H9 (cell line): ENCODE results near the gene LIMS1. TPM values are rescaled to one million over a fixed set of nuclear protein-coding genes. Genes with fewer than 3 reads are reported as not detected.
"Not testable (repeated sequence)": the region's sequence is repeated elsewhere in the genome, so short reads cannot be mapped to it uniquely, and the experiment has no call there.

Source experiments
- DNase-seq: peaks from one replicate; pipeline ENCODE4 v3.0.0-alpha.2; 2017
- H2AFZ ChIP-seq: one replicate; pipeline ENCODE4 v1.6.1; 2013; ENCODE audit warnings: mild to moderate bottlenecking, low read length, control low read depth, moderate library complexity
- H2AK5ac ChIP-seq: 2 replicates; pipeline ENCODE4 v1.6.1; 2013; ENCODE audit warnings: low read length, control low read depth, mixed read lengths; ENCODE audit not compliant: insufficient read length
- H2BK120ac ChIP-seq: one replicate; pipeline ENCODE4 v1.6.1; 2013; ENCODE audit warnings: low read depth, mild to moderate bottlenecking, low read length, control low read depth, inconsistent platforms; ENCODE audit not compliant: poor library complexity, severe bottlenecking
- H2BK12ac ChIP-seq: 2 replicates; pipeline ENCODE4 v1.6.1; 2013; ENCODE audit warnings: low read length, control low read depth, mixed read lengths, low read depth; ENCODE audit not compliant: insufficient read length
- H2BK15ac ChIP-seq: 2 replicates; pipeline ENCODE4 v1.6.1; 2013; ENCODE audit warnings: low read depth, low read length, control low read depth
- H2BK20ac ChIP-seq: one replicate; pipeline ENCODE4 v1.6.1; 2013; ENCODE audit warnings: low read depth, mild to moderate bottlenecking, low read length, control low read depth, inconsistent platforms; ENCODE audit not compliant: poor library complexity, severe bottlenecking
- H2BK5ac ChIP-seq: 2 replicates; pipeline ENCODE4 v1.6.1; 2013; ENCODE audit warnings: low read length, control low read depth, mixed read lengths; ENCODE audit not compliant: insufficient read length
- H3K14ac ChIP-seq: 2 replicates; pipeline ENCODE4 v1.6.1; 2013; ENCODE audit warnings: low read length, control low read depth; ENCODE audit not compliant: insufficient read depth
- H3K18ac ChIP-seq: 2 replicates; pipeline ENCODE4 v1.6.1; 2013; ENCODE audit warnings: low read depth, mild to moderate bottlenecking, mixed read lengths, low read length, control low read depth; ENCODE audit not compliant: insufficient read length
- H3K23ac ChIP-seq: 2 replicates; pipeline ENCODE4 v1.6.1; 2013; ENCODE audit warnings: low read length, control low read depth, mixed read lengths, low read depth; ENCODE audit not compliant: insufficient read length
- H3K23me2 ChIP-seq: 2 replicates; pipeline ENCODE4 v1.6.1; 2013; ENCODE audit warnings: low read depth, mild to moderate bottlenecking, mixed read lengths, low read length, control low read depth; ENCODE audit not compliant: insufficient read length, poor library complexity, severe bottlenecking
- H3K27ac ChIP-seq: 2 replicates; pipeline ENCODE4 v1.5.1; 2013; ENCODE audit warnings: low read length, control low read depth, mixed read lengths, low read depth; ENCODE audit not compliant: insufficient read length
- H3K27me3 ChIP-seq: 2 replicates; pipeline ENCODE4 v1.6.1; 2013; ENCODE audit warnings: low read length, control low read depth, inconsistent platforms; ENCODE audit not compliant: insufficient read depth
- H3K4ac ChIP-seq: 2 replicates; pipeline ENCODE4 v1.6.1; 2013; ENCODE audit warnings: low read depth, mild to moderate bottlenecking, control low read depth, inconsistent platforms, low read length, moderate library complexity
- H3K4me1 ChIP-seq: 2 replicates; pipeline ENCODE4 v1.6.1; 2013; ENCODE audit warnings: low read length, control low read depth, inconsistent platforms; ENCODE audit not compliant: insufficient read depth
- H3K4me2 ChIP-seq: 2 replicates; pipeline ENCODE4 v1.6.1; 2013; ENCODE audit warnings: low read length, control low read depth, mixed read lengths; ENCODE audit not compliant: insufficient read length, insufficient read depth
- H3K56ac ChIP-seq: 2 replicates; pipeline ENCODE4 v1.6.1; 2013; ENCODE audit warnings: low read depth, mild to moderate bottlenecking, mixed read lengths, low read length, control low read depth; ENCODE audit not compliant: insufficient read length
- H3K79me1 ChIP-seq: 2 replicates; pipeline ENCODE4 v1.6.1; 2013; ENCODE audit warnings: low read depth, mild to moderate bottlenecking, moderate library complexity, low read length, control low read depth, inconsistent platforms; ENCODE audit not compliant: insufficient read depth, poor library complexity, severe bottlenecking
- H3K79me2 ChIP-seq: 2 replicates; pipeline ENCODE4 v1.6.1; 2013; ENCODE audit warnings: low read length, control low read depth, inconsistent platforms; ENCODE audit not compliant: insufficient read depth
- H3K9ac ChIP-seq: 2 replicates; pipeline ENCODE4 v1.6.1; 2013; ENCODE audit warnings: low read length, control low read depth, mixed read lengths; ENCODE audit not compliant: insufficient read length; ENCODE audit errors: extremely low read depth
- H3K9me3 ChIP-seq: one replicate; pipeline ENCODE4 v1.6.1; 2013; ENCODE audit warnings: low read depth, low read length, inconsistent platforms; ENCODE audit not compliant: control insufficient read depth
- H3T11ph ChIP-seq: one replicate; pipeline ENCODE4 v1.6.1; 2013; ENCODE audit warnings: mild to moderate bottlenecking, low read length, control low read depth, inconsistent platforms
- H4K20me1 ChIP-seq: one replicate; pipeline ENCODE4 v1.6.1; 2013; ENCODE audit not compliant: control insufficient read depth, insufficient read length, insufficient read depth
- H4K5ac ChIP-seq: 2 replicates; pipeline ENCODE4 v1.6.1; 2013; ENCODE audit warnings: low read depth, mild to moderate bottlenecking, mixed read lengths, low read length, control low read depth; ENCODE audit not compliant: insufficient read length
- H4K8ac ChIP-seq: replicated peaks from 2 replicates; pipeline ENCODE4 v1.6.1; 2013; ENCODE audit warnings: low read length, control low read depth, mixed read lengths, low read depth; ENCODE audit not compliant: insufficient read length
- H4K91ac ChIP-seq: 2 replicates; pipeline ENCODE4 v1.6.1; 2013; ENCODE audit warnings: low read depth, mild to moderate bottlenecking, moderate library complexity, mixed read lengths, low read length, control low read depth; ENCODE audit not compliant: insufficient read length
- H3K27ac Mint-ChIP-seq, 3 experiments: 2 replicates in 2 of 3; 3 replicates in 1 of 3; pipeline ENCODE4 v1.8.0; 2020 to 2021; ENCODE audit warnings: mixed read lengths in 3 of 3, mild to moderate bottlenecking in 1 of 3, moderate library complexity in 1 of 3
- H3K27me3 Mint-ChIP-seq: 2 replicates; pipeline ENCODE4 v1.8.0; 2021; ENCODE audit warnings: low read depth, mild to moderate bottlenecking, moderate library complexity, mixed read lengths
- H3K36me3 Mint-ChIP-seq, 3 experiments: 2 replicates in 2 of 3; 3 replicates in 1 of 3; pipeline ENCODE4 v1.8.0; 2020 to 2021; ENCODE audit warnings: low read depth in 3 of 3, mixed read lengths in 3 of 3; ENCODE audit not compliant: insufficient read depth in 1 of 3
- H3K4me1 Mint-ChIP-seq, 2 experiments: 2 replicates each; pipeline ENCODE4 v1.8.0; 2020; ENCODE audit warnings: mixed read lengths in 2 of 2
- H3K4me3 Mint-ChIP-seq, 2 experiments: 2 replicates in 1 of 2; 3 replicates in 1 of 2; pipeline ENCODE4 v1.8.0; 2020 to 2021; ENCODE audit warnings: mild to moderate bottlenecking in 2 of 2, mixed read lengths in 2 of 2, moderate library complexity in 1 of 2
- H3K9me3 Mint-ChIP-seq, 2 experiments: 2 replicates in 1 of 2; 3 replicates in 1 of 2; pipeline ENCODE4 v1.8.0; 2020; ENCODE audit warnings: mild to moderate bottlenecking in 2 of 2, mixed read lengths in 2 of 2, moderate library complexity in 1 of 2
- WGBS: extraction: QIAGEN DNeasy Blood & Tissue Kit; methylation state at CpG from one replicate; pipeline ENCODE4 v1.1.7; 2013; ENCODE audit warnings: missing lambda C conversion rate, low lambda C conversion rate, mixed read lengths; ENCODE audit not compliant: insufficient read length; ENCODE audit errors: extremely low coverage; 5-methylcytosine and 5-hydroxymethylcytosine counted together
- total RNA-seq: library from RNA; stranded (reverse); gene quantifications from 2 replicates; pipeline ENCODE4 v1.2.1, GENCODE V29; 2021
- TF ChIP-seq, protein P1 (sequence below): fragments of 200-600 bp; sonication (generic); conservative IDR thresholded peaks from 3 replicates; pipeline ENCODE4 v1.8.0; 2021; ENCODE audit warnings: antibody characterized with exemption, mild to moderate bottlenecking

The LIMS1 gene
- total RNA-seq, 1 experiment from 2014 or later: 37.7 TPM

DNA sequence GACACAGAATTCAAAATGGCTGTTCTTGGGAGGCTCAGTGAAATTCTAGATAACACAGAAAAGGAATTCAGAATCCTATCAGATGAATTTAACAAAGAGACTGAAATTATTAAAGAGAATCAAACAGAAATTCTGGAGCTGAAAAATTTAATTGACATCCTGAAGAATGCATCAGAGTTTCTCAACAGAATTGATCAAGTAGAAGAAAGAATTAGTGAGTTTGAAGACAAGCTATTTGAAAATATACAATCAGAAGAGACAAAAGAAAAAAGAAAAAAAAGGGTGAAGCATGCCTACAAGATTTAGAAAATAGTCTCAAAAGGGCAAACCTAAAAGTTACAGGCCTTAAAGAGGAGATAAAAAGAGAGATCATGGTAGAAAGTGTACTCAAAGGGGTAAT, 173.0 kb downstream of the LIMS1 start:
- Histone ChIP-seq H2BK15ac (no peak overlapping the region), H4K91ac (no peak overlapping the region), H3K27ac (no peak overlapping the region), H3K14ac (no peak overlapping the region), H4K5ac (no peak overlapping the region), H3K4me2 (no peak overlapping the region), H3K27me3 (no peaks in the 10 kb centered on the region), H3K56ac (no peak overlapping the region), H3K23me2 (no peaks in the 10 kb centered on the region), H3K4me1 (no peaks in the 10 kb centered on the region), H2AK5ac (no peak overlapping the region), H2BK20ac (no peak overlapping the region), H4K8ac (no peak overlapping the region), H3K79me1 (no peaks in the 10 kb centered on the region), H3T11ph (no peak overlapping the region), H3K18ac (no peak overlapping the region), H2BK12ac (no peak overlapping the region), H3K9ac (no peak overlapping the region), H2BK120ac (no peak overlapping the region), H2AFZ (no peak overlapping the region), H3K9me3 (no peaks in the 10 kb centered on the region), H4K20me1 (no peaks in the 10 kb centered on the region), H3K79me2 (no peaks in the 10 kb centered on the region), H3K23ac (no peak overlapping the region), H3K4ac (no peak overlapping the region), H2BK5ac (no peak overlapping the region)
- Mint-ChIP-seq H3K27me3 (peaks cover 2% of the 10 kb centered on the region), H3K4me3 (no peak overlapping the region), H3K27ac (no peak overlapping the region), H3K9me3 (peaks cover 3% of the 10 kb centered on the region in 2 experiments; a peak in 3 of 5 replicates), H3K4me1 (no peaks in the 10 kb centered on the region), H3K36me3 (no peaks in the 10 kb centered on the region)
- DNase-seq: no peak
- TF ChIP-seq, protein P1, sequence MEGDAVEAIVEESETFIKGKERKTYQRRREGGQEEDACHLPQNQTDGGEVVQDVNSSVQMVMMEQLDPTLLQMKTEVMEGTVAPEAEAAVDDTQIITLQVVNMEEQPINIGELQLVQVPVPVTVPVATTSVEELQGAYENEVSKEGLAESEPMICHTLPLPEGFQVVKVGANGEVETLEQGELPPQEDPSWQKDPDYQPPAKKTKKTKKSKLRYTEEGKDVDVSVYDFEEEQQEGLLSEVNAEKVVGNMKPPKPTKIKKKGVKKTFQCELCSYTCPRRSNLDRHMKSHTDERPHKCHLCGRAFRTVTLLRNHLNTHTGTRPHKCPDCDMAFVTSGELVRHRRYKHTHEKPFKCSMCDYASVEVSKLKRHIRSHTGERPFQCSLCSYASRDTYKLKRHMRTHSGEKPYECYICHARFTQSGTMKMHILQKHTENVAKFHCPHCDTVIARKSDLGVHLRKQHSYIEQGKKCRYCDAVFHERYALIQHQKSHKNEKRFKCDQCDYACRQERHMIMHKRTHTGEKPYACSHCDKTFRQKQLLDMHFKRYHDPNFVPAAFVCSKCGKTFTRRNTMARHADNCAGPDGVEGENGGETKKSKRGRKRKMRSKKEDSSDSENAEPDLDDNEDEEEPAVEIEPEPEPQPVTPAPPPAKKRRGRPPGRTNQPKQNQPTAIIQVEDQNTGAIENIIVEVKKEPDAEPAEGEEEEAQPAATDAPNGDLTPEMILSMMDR: no peak

DNA sequence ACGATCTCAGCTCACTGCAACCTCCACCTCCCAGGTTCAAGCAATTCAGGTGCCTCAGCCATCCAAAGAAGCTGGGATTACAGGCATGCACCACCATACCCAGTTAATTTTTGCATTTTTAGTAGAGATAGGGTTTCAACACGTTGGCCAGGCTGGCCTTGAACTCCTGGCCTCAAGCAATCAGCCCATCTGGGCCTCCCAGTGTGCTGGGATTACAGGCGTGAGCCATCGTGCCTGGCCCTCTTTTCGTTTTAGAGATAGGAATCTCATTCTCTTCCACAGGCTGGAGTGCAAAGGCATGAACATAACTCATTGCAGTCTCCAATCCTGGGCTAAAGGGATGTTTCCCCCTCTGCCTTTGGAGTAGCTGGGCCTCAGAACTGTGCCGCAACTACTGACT, 182.7 kb downstream of the LIMS1 start:
- not testable (repeated sequence) for H3K4me1 ChIP-seq, H3K4ac ChIP-seq, H3K23me2 ChIP-seq, H3T11ph ChIP-seq, H2AFZ ChIP-seq, H3K27ac ChIP-seq, H3K9me3 ChIP-seq, H2BK120ac ChIP-seq, H3K4me1 Mint-ChIP-seq, H3K79me1 ChIP-seq, H2AK5ac ChIP-seq, H3K27ac Mint-ChIP-seq, H4K8ac ChIP-seq, H3K4me3 Mint-ChIP-seq, H2BK5ac ChIP-seq, DNase-seq, H3K4me2 ChIP-seq, H3K23ac ChIP-seq, H4K5ac ChIP-seq, H4K20me1 ChIP-seq, H3K36me3 Mint-ChIP-seq, H3K14ac ChIP-seq, H3K27me3 ChIP-seq, H4K91ac ChIP-seq, H3K79me2 ChIP-seq, H3K56ac ChIP-seq, H3K9ac ChIP-seq, H2BK15ac ChIP-seq, H2BK20ac ChIP-seq, H3K18ac ChIP-seq, H2BK12ac ChIP-seq, H3K9me3 Mint-ChIP-seq, H3K27me3 Mint-ChIP-seq
- WGBS: no CpG with 5 or more reads among the region's 6 CpGs
